Left colon (tissue), 2 donors: ENCODE measurements around the gene EDN1. TPM values are rescaled to one million over a fixed set of nuclear protein-coding genes. Genes with fewer than 3 reads are reported as not detected.

Experiments used
- ATAC-seq: fragments of 200-7000 bp; cut with Tn5 transposase; one replicate; pipeline ENCODE4 v1.9.1; 2020; ENCODE audit warnings: mild to moderate bottlenecking, moderate library complexity
- DNase-seq, 2 donors: peaks; one replicate each; pipeline ENCODE4 v3.0.0-alpha.2; 2020
- intact Hi-C, 2 donors: fragments of 100-400 bp; cut with DNase I in 1 of 2; cut with micrococcal nuclease in 1 of 2; formaldehyde crosslinking; loops; one replicate each; pipeline versions ENCODE4 v1.11.2 to v1.14.0; 2022; cut with DNase I, micrococcal nuclease
- total RNA-seq, 2 donors: library from RNA; stranded (reverse); fragmentation: NEBNext Ultra II Directional; extraction: Animal tissue kit (Norgen Biotek cat#: 25700); gene quantifications; one replicate each; pipeline ENCODE4 v1.2.1, GENCODE V29; 2021
- donor health status: DM: no; HTN: no; CAD: no.
- donor health status: DM: yes; HTN: yes; CAD: no.

Gene EDN1
- total RNA-seq, 2 donors from 2014 or later = 16.8 to 24.8 TPM

- intact Hi-C loops = loop anchor here in 1 of 2 donors (5.0 to 10.0 kb wide), 2 partner anchors 315 to 637 kb away; no protein-coding TSS in a partner anchor
These were observed 1.9 kb downstream of the EDN1 start for GRCh38 chr6:12291839-12292604.

GRCh38 chr6:12293235-12293930 is 3.2 kb downstream of the EDN1 start:
- ATAC-seq (no peak), DNase-seq (no peak)
- intact Hi-C loops = loop anchor here in 1 of 2 donors (5.0 to 10.0 kb wide), 2 partner anchors 314 to 639 kb away; no protein-coding TSS in a partner anchor

More at GRCh38 chr6:12291839-12292604, 1.9 kb downstream of the EDN1 start:
- ATAC-seq = peak; percentile 56
- DNase-seq = peak in 1 of 2 donors; percentile 42

GRCh38 chr6:12293931-12294807 is 4.0 kb downstream of the EDN1 start:
- no peak for DNase-seq
- intact Hi-C loops = loop anchor here in 1 of 2 donors (5.0 to 10.0 kb wide), 2 partner anchors 313 to 639 kb away; no protein-coding TSS in a partner anchor
- ATAC-seq = no peak

GRCh38 chr6:12294851-12295536 is 4.8 kb downstream of the EDN1 start:
- ATAC-seq (no peak), DNase-seq (no peak)
- intact Hi-C loops = loop anchor here in 1 of 2 donors (5.0 to 10.0 kb wide), 2 partner anchors 312 to 640 kb away; no protein-coding TSS in a partner anchor

- intact Hi-C loops = loop anchor here in 1 of 2 donors (10.0 kb wide), 1 partner anchor 641 kb away; no protein-coding TSS in a partner anchor
- ATAC-seq = peak; percentile 7
- no peak for DNase-seq
These were observed 5.5 kb downstream of the EDN1 start for GRCh38 chr6:12295558-12296254.

- intact Hi-C loops = loop anchor here in 1 of 2 donors (10.0 kb wide), 1 partner anchor 641 kb away; no protein-coding TSS in a partner anchor
- ATAC-seq = peak; percentile 72
- DNase-seq = peak; percentile 21 to 64
These were observed 6.1 kb downstream of the EDN1 start for GRCh38 chr6:12296255-12296573.

- DNase-seq (no peak), ATAC-seq (no peak)
- intact Hi-C loops = loop anchor here in 1 of 2 donors (10.0 kb wide), 1 partner anchor 642 kb away; no protein-coding TSS in a partner anchor
These were observed 6.4 kb downstream of the EDN1 start for GRCh38 chr6:12296604-12297003.

- ATAC-seq (no peak), DNase-seq (no peak)
- intact Hi-C loops = loop anchor here in 1 of 2 donors (10.0 kb wide), 1 partner anchor 643 kb away; no protein-coding TSS in a partner anchor
These were observed 7.3 kb downstream of the EDN1 start for GRCh38 chr6:12297363-12298016.

GRCh38 chr6:12298017-12298978 is 8.1 kb downstream of the EDN1 start:
- intact Hi-C loops = loop anchor here in 1 of 2 donors (10.0 kb wide), 1 partner anchor 643 kb away; no protein-coding TSS in a partner anchor
- no peak for DNase-seq
- no peak for ATAC-seq

- ATAC-seq = no peak
- intact Hi-C loops = loop anchor here in 1 of 2 donors (10.0 kb wide), 1 partner anchor 644 kb away; no protein-coding TSS in a partner anchor
- DNase-seq = no peak
These were observed 8.8 kb downstream of the EDN1 start for GRCh38 chr6:12298995-12299394.

- ATAC-seq (no peak), DNase-seq (no peak)
- intact Hi-C loops = no loop called here
These were observed 10.9 kb downstream of the EDN1 start for GRCh38 chr6:12301018-12301417.

GRCh38 chr6:12304487-12304886 is 14.3 kb downstream of the EDN1 start:
- ATAC-seq = no peak
- intact Hi-C loops = no loop called here
- DNase-seq = no peak

- intact Hi-C loops = no loop called here
- ATAC-seq = no peak
These were observed 18.9 kb downstream of the EDN1 start for GRCh38 chr6:12309070-12309469.

GRCh38 chr6:12311106-12311505 is 20.9 kb downstream of the EDN1 start:
- intact Hi-C loops = no loop called here
- ATAC-seq = peak; percentile 53
- DNase-seq = no peak

More at GRCh38 chr6:12309070-12309469, 18.9 kb downstream of the EDN1 start:
- no peak for DNase-seq

GRCh38 chr6:12312736-12313135 is 22.6 kb downstream of the EDN1 start:
- intact Hi-C loops = no loop called here
- DNase-seq = no peak
- ATAC-seq = no peak
